Keratinocyte (primary cell): ENCODE results near the gene PEPD. TPM values are rescaled to one million over a fixed set of nuclear protein-coding genes. Genes with fewer than 3 reads are reported as not detected.

Source experiments
- DNase-seq: peaks from one replicate; pipeline ENCODE4 v3.0.0-alpha.2; 2011; ENCODE audit warnings: low read depth, missing footprints, low spot score
- FAIRE-seq: peaks from 2 replicates; lab custom pipeline; 2011; peaks lifted over from hg19 to GRCh38; lab: Jason Lieb, UNC
- H2AFZ ChIP-seq: 2 replicates; pipeline ENCODE4 v1.6.0; 2012; ENCODE audit warnings: low read length, control low read depth, inconsistent platforms; ENCODE audit not compliant: control insufficient read depth
- H3K27ac ChIP-seq: 2 replicates; pipeline ENCODE4 v1.5.1; 2011; ENCODE audit warnings: low read length; ENCODE audit not compliant: control insufficient read depth, insufficient read depth
- H3K27me3 ChIP-seq: 3 replicates; pipeline ENCODE4 v1.6.0; 2011; ENCODE audit warnings: low read length; ENCODE audit not compliant: control insufficient read depth, insufficient read depth; ENCODE audit errors: extremely low read depth
- H3K36me3 ChIP-seq, 2 experiments: 2 replicates in 1 of 2; 3 replicates in 1 of 2; pipeline ENCODE4 v1.5.1; 2011; ENCODE audit warnings: low read length in 2 of 2, mild to moderate bottlenecking in 1 of 2; ENCODE audit not compliant: control insufficient read depth in 2 of 2, insufficient read depth in 2 of 2; ENCODE audit errors: extremely low read depth in 1 of 2
- H3K4me1 ChIP-seq: 3 replicates; pipeline ENCODE4 v1.5.1; 2011; ENCODE audit warnings: low read length; ENCODE audit not compliant: control insufficient read depth, insufficient read depth; ENCODE audit errors: extremely low read depth
- H3K4me2 ChIP-seq: 3 replicates; pipeline ENCODE4 v1.6.0; 2011; ENCODE audit warnings: low read depth, low read length; ENCODE audit not compliant: control insufficient read depth, insufficient read depth; ENCODE audit errors: extremely low read depth
- H3K4me3 ChIP-seq, 3 experiments: fragments of 200-600 bp in 1 of 3; sonication (generic) in 1 of 3; 2 replicates in 2 of 3; 3 replicates in 1 of 3; pipeline ENCODE4 v1.5.1; 2011 to 2016; ENCODE audit warnings: low read length in 3 of 3, mild to moderate bottlenecking in 3 of 3, control low read depth in 2 of 3, inconsistent platforms in 1 of 3, low read depth in 1 of 3, mixed read lengths in 1 of 3, mixed run types in 1 of 3, moderate library complexity in 1 of 3; ENCODE audit not compliant: control insufficient read depth in 2 of 3, insufficient read depth in 2 of 3; ENCODE audit errors: extremely low read depth in 1 of 3
- H3K79me2 ChIP-seq: 2 replicates; pipeline ENCODE4 v1.6.0; 2012; ENCODE audit warnings: low read length; ENCODE audit not compliant: control insufficient read depth, insufficient read depth
- H3K9ac ChIP-seq: 3 replicates; pipeline ENCODE4 v1.6.0; 2011; ENCODE audit warnings: low read length; ENCODE audit not compliant: control insufficient read depth, insufficient read depth; ENCODE audit errors: extremely low read depth
- H3K9me1 ChIP-seq: 3 replicates; pipeline ENCODE4 v1.6.0; 2011; ENCODE audit warnings: low read length; ENCODE audit not compliant: control insufficient read depth, insufficient read depth; ENCODE audit errors: extremely low read depth
- H3K9me3 ChIP-seq: 2 replicates; pipeline ENCODE4 v1.5.1; 2012; ENCODE audit warnings: low read depth, low read length; ENCODE audit not compliant: control insufficient read depth
- H4K20me1 ChIP-seq: 3 replicates; pipeline ENCODE4 v1.6.0; 2011; ENCODE audit warnings: low read length; ENCODE audit not compliant: control insufficient read depth, insufficient read depth; ENCODE audit errors: extremely low read depth
- EZH2 ChIP-seq: IDR thresholded peaks from one replicate; pipeline ENCODE4 v1.6.1; 2012; ENCODE audit warnings: inconsistent platforms, mild to moderate bottlenecking, low read length, moderate library complexity
- dilution Hi-C: fragments of 300-500 bp; cut with MboI; formaldehyde crosslinking; loops from one replicate; pipeline ENCODE4 v1.7.0; 2020; ENCODE audit warnings: low sequenced_read_pairs; ENCODE audit not compliant: extremely low pct_ligation_motif_present
- polyA plus RNA-seq, 5 experiments: library from polyadenylated mRNA; depleted of rRNA in 3 of 5; stranded (reverse) in 3 of 5; stranded (forward) in 1 of 5; unstranded in 1 of 5; fragments of >200 nt; gene quantifications; 1 replicate in 1 of 5; 2 replicates in 3 of 5; 3 replicates in 1 of 5; pipeline versions ENCODE4 v1.2.1 to v1.2.3, GENCODE V29; 2011 to 2012; ENCODE audit warnings: missing spikeins in 2 of 5, low read depth in 1 of 5, low replicate concordance in 1 of 5
- TF ChIP-seq, protein P1 (sequence below), 3 experiments: IDR thresholded peaks in 1 of 3; conservative IDR thresholded peaks in 1 of 3; optimal IDR thresholded peaks in 1 of 3; 2 replicates in 2 of 3; 3 replicates in 1 of 3; pipeline versions ENCODE3 to v1.5.1; 2011; ENCODE audit warnings: low read length in 3 of 3, mild to moderate bottlenecking in 3 of 3, moderate library complexity in 2 of 3, control low read depth in 1 of 3, inconsistent platforms in 1 of 3; ENCODE audit not compliant: insufficient read depth in 2 of 3; ENCODE audit errors: extremely low read depth in 1 of 3

The PEPD gene
- polyA plus RNA-seq, 1 donor (not counting 4 experiments of a cell fraction or from before 2014, with no cell fraction given) = 36.9 TPM

DNA sequence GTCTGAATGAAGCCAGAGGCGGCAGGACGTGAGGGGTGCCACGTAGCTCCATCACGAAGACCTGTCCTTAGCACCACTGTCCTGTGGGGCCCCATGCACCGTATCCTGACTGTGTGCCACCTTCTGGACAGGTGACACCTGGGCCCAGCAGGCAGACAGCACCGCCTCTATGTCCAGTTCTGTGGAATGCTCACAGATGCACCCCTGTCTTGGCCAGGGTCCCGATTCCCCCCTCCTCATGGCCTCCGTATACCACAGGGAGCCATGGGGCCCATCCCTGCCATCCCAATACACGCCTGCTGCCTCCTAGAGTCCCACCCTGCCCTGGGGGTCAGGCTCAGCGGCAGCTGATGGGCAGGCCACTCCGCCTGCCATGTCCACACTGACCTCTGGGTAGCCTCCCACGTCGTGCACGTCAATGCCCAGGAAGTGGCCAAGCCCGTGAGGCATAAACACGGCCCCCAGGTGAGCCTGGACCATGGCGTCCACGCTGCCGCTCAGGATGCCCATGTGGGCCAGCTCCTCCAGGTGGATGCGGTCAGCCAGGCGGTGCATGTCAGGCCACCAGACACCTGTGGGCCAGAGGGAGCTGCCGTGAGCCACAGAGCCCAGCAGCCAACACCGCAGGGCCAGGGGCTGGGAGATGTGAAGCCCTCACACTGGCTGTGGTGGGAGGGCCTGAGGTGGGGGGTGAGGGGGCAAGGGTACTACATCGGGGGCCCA is 130.5 kb downstream of the PEPD start:
- no peak overlapping the region for H2AFZ ChIP-seq
- no peak for DNase-seq
- H3K79me2 ChIP-seq = peaks cover 4% of the 10 kb centered on the region
- H3K9ac ChIP-seq = no peak overlapping the region
- H3K27ac ChIP-seq = no peak overlapping the region
- FAIRE-seq = no peak
- H4K20me1 ChIP-seq = peaks cover 6% of the 10 kb centered on the region
- peaks cover 0 to 3% of the 10 kb centered on the region in 2 experiments for H3K36me3 ChIP-seq
- TF ChIP-seq, protein P1, sequence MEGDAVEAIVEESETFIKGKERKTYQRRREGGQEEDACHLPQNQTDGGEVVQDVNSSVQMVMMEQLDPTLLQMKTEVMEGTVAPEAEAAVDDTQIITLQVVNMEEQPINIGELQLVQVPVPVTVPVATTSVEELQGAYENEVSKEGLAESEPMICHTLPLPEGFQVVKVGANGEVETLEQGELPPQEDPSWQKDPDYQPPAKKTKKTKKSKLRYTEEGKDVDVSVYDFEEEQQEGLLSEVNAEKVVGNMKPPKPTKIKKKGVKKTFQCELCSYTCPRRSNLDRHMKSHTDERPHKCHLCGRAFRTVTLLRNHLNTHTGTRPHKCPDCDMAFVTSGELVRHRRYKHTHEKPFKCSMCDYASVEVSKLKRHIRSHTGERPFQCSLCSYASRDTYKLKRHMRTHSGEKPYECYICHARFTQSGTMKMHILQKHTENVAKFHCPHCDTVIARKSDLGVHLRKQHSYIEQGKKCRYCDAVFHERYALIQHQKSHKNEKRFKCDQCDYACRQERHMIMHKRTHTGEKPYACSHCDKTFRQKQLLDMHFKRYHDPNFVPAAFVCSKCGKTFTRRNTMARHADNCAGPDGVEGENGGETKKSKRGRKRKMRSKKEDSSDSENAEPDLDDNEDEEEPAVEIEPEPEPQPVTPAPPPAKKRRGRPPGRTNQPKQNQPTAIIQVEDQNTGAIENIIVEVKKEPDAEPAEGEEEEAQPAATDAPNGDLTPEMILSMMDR (optimal IDR thresholded peaks at IDR 0.05 in 1 of 3, IDR thresholded peaks at IDR 0.05 in 1 of 3, conservative IDR thresholded peaks at IDR 0.05 in 1 of 3; ENCODE audit: extremely low read depth in 1 of 3, insufficient read depth in 2 of 3, low read length in 3 of 3) = no peak
- TF ChIP-seq EZH2 = no peak
- no peaks in the 10 kb centered on the region for H3K9me1 ChIP-seq
- H3K4me3 ChIP-seq = no peak overlapping the region
- no peaks in the 10 kb centered on the region for H3K27me3 ChIP-seq
- H3K4me2 ChIP-seq = no peak overlapping the region
- dilution Hi-C loops = no loop called here
- H3K9me3 ChIP-seq = no peaks in the 10 kb centered on the region
- peaks cover 11% of the 10 kb centered on the region for H3K4me1 ChIP-seq

DNA sequence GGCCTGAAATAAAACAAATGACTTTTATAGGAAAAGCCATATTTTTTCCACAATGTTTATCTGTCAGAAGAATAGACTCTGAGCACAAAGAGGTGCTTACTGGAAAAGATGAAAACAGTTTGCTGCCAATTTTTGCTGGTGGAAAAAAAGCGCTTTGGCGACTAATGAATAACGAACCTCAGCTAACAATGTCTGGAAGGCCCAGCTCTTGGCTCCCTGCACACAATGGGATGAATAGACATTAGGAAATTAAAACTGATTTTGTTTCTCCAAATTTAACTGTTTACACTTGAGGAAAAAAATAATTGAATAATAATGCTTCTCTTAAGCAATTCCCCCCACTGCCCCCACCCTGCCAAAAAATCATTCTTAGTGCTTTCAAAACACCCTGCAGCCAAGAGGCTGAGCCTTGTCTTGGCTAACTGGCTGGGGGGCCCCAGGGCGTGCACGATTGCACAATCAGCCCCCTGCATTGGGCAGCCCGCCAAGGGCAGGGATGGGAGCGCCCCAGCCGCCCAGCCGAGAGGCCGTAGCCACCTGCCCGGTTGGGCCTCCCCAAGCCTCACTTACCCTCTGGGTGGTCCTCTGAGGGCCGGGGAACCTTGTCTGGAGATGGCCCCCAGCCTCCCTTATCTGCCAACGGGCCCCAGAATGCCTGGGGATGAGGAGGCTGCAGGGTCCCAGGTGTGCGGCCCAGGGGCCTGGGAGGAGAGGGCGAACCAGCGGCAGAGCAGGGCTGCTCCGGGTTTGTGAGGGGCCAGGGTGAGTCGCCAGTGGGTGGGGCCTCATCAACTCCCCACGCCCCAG is 131.3 kb downstream of the PEPD start:
- no peaks in the 10 kb centered on the region for H3K27me3 ChIP-seq
- H3K9me3 ChIP-seq = no peaks in the 10 kb centered on the region
- peaks cover 11% of the 10 kb centered on the region for H3K4me1 ChIP-seq
- DNase-seq (no peak), FAIRE-seq (no peak)
- dilution Hi-C loops = no loop called here
- H3K27ac ChIP-seq = no peak overlapping the region
- no peak overlapping the region for H3K9ac ChIP-seq
- H4K20me1 ChIP-seq = peaks cover 6% of the 10 kb centered on the region
- H3K79me2 ChIP-seq = peaks cover 9% of the 10 kb centered on the region
- TF ChIP-seq EZH2 = no peak
- TF ChIP-seq, protein P1 (optimal IDR thresholded peaks at IDR 0.05 in 1 of 3, IDR thresholded peaks at IDR 0.05 in 1 of 3, conservative IDR thresholded peaks at IDR 0.05 in 1 of 3; ENCODE audit: extremely low read depth in 1 of 3, insufficient read depth in 2 of 3, low read length in 3 of 3) = no peak
- no peaks in the 10 kb centered on the region for H3K9me1 ChIP-seq
- no peak overlapping the region for H3K4me2 ChIP-seq
- H3K36me3 ChIP-seq = peaks cover 0 to 3% of the 10 kb centered on the region in 2 experiments
- no peak overlapping the region for H2AFZ ChIP-seq
- no peak overlapping the region for H3K4me3 ChIP-seq
